Measurements from ENCODE around the gene HSD17B1. TPM values are rescaled to one million over a fixed set of nuclear protein-coding genes. Genes with fewer than 3 reads are reported as not detected.

The HSD17B1 gene
- 0.10 and 1.6 TPM in 2 replicates for total RNA-seq

GRCh38 chr17:42552736-42553135 lies at the start of gene HSD17B1:
HSD17B1 (plus strand) TSS chr17:42552923; CDS start chr17:42552934, 11 bp downstream.

GRCh38 chr17:42536048-42536371 lies 16.7 kb upstream of the HSD17B1 start, which contains the start of gene NAGLU:
NAGLU (plus strand) TSS chr17:42536241; CDS start chr17:42536273, 32 bp downstream.

GRCh38 chr17:42561897-42562387 lies 9.2 kb downstream of the HSD17B1 start, which contains the start of gene COASY:
COASY (plus strand) TSS chr17:42562148; CDS start chr17:42562623, 475 bp downstream.

GRCh38 chr17:42566883-42567573 lies 14.3 kb downstream of the HSD17B1 start, which contains the start of gene MLX:
MLX (plus strand) TSS chr17:42567100; CDS start chr17:42567125, 25 bp downstream.

GRCh38 chr17:42577532-42578281 lies 25.0 kb downstream of the HSD17B1 start, which contains the start of gene PSMC3IP:
PSMC3IP (minus strand) TSS chr17:42577729; CDS start chr17:42577686, 43 bp downstream.

Other genes with a start within 250 kb of the HSD17B1 start
- 168 and 187 TPM in 2 replicates for gene STAT3, start 164.5 kb upstream of the HSD17B1 start, total RNA-seq
- 527 and 577 TPM in 2 replicates for gene CAVIN1, start 129.7 kb upstream of the HSD17B1 start, total RNA-seq
- 12.5 and 28.2 TPM in 2 replicates for gene ATP6V0A1, start 94.0 kb upstream of the HSD17B1 start, total RNA-seq
- gene NAGLU, start 16.7 kb upstream of the HSD17B1 start, total RNA-seq: 53.7 and 64.0 TPM in 2 replicates
- 23.0 and 25.2 TPM in 2 replicates for gene COASY, start 9.2 kb downstream of the HSD17B1 start, total RNA-seq
- 23.6 and 29.6 TPM in 2 replicates for gene MLX, start 14.2 kb downstream of the HSD17B1 start, total RNA-seq
- 0.64 and 0.81 TPM in 2 replicates for gene PSMC3IP, start 24.8 kb downstream of the HSD17B1 start, total RNA-seq
- gene RETREG3, start 56.5 kb downstream of the HSD17B1 start, total RNA-seq: 42.9 and 44.5 TPM in 2 replicates
- gene TUBG1, start 56.8 kb downstream of the HSD17B1 start, total RNA-seq: 21.8 and 25.5 TPM in 2 replicates
- gene TUBG2, start 106.4 kb downstream of the HSD17B1 start, total RNA-seq: 7.3 and 9.0 TPM in 2 replicates
- 14.2 and 16.8 TPM in 2 replicates for gene PLEKHH3, start 124.1 kb downstream of the HSD17B1 start, total RNA-seq
- gene CCR10, start 128.9 kb downstream of the HSD17B1 start, total RNA-seq: 1.5 and 2.2 TPM in 2 replicates
- 15.3 and 15.6 TPM in 2 replicates for gene CNTNAP1, start 129.6 kb downstream of the HSD17B1 start, total RNA-seq
- gene EZH1, start 192.1 kb downstream of the HSD17B1 start, total RNA-seq: 13.1 and 14.2 TPM in 2 replicates
- 0.24 and 1.8 TPM in 2 replicates for gene RAMP2, start 208.3 kb downstream of the HSD17B1 start, total RNA-seq
- gene VPS25, start 220.5 kb downstream of the HSD17B1 start, total RNA-seq: 50.6 and 60.9 TPM in 2 replicates
- gene WNK4, start 227.7 kb downstream of the HSD17B1 start, total RNA-seq: 1.4 and 1.5 TPM in 2 replicates
- gene COA3, start 245.8 kb downstream of the HSD17B1 start, total RNA-seq: 46.9 and 82.1 TPM in 2 replicates
- gene CNTD1, start 245.9 kb downstream of the HSD17B1 start, total RNA-seq: not detected in 2 replicates

Measured in cardiac ventricle fibroblast (primary cell).